Stimulated activated CD8-positive, alpha-beta memory T cell treated with anti-CD3 and anti-CD28 coated beads, Interleukin-7, amount 100 ng/mL, for 48 hours (primary cell): ENCODE data around the gene STON2.

Source experiments
- DNase-seq, 2 donors: peaks; one replicate each; pipeline ENCODE4 v3.0.0-alpha.2; 2020; ENCODE audit warnings: low read depth in 1 of 2; ENCODE audit errors: extremely low read depth in 1 of 2

The STON2 gene

GRCh38 chr14:81337073-81337472, 63.1 kb downstream of the STON2 start:
- no peak for DNase-seq

GRCh38 chr14:81336009-81336408, 64.1 kb downstream of the STON2 start:
- DNase-seq: no peak

GRCh38 chr14:81332725-81333124, 67.4 kb downstream of the STON2 start:
- no peak for DNase-seq

- no peak for DNase-seq
These were observed 68.7 kb downstream of the STON2 start for GRCh38 chr14:81331229-81332021.

GRCh38 chr14:81330619-81331122, 69.5 kb downstream of the STON2 start:
- DNase-seq: no peak

- no peak for DNase-seq
These were observed 70.3 kb downstream of the STON2 start for GRCh38 chr14:81329640-81330381.

- no peak for DNase-seq
These were observed 73.7 kb downstream of the STON2 start for GRCh38 chr14:81326451-81326850.

- DNase-seq: no peak
These were observed 76.1 kb downstream of the STON2 start for GRCh38 chr14:81324011-81324410.

- DNase-seq: no peak
These were observed 77.0 kb downstream of the STON2 start for GRCh38 chr14:81323093-81323492.

GRCh38 chr14:81319946-81320345, 80.2 kb downstream of the STON2 start:
- DNase-seq: no peak

- DNase-seq: no peak
These were observed 80.8 kb downstream of the STON2 start for GRCh38 chr14:81319314-81319713.

- DNase-seq: no peak
These were observed 84.8 kb downstream of the STON2 start for GRCh38 chr14:81315341-81315740.

GRCh38 chr14:81314443-81315175, 85.5 kb downstream of the STON2 start:
- no peak for DNase-seq

GRCh38 chr14:81313775-81314429, 86.2 kb downstream of the STON2 start:
- DNase-seq: no peak

- DNase-seq: no peak
These were observed 86.9 kb downstream of the STON2 start for GRCh38 chr14:81313200-81313599.

- no peak for DNase-seq
These were observed 87.7 kb downstream of the STON2 start for GRCh38 chr14:81312289-81312876.

- no peak for DNase-seq
These were observed 88.3 kb downstream of the STON2 start for GRCh38 chr14:81311778-81312177.

- no peak for DNase-seq
These were observed 89.0 kb downstream of the STON2 start for GRCh38 chr14:81311141-81311540.

- no peak for DNase-seq
These were observed 89.5 kb downstream of the STON2 start for GRCh38 chr14:81310606-81311005.

- no peak for DNase-seq
These were observed 90.6 kb downstream of the STON2 start for GRCh38 chr14:81309511-81309910.
